OCI-M2 (cell line): ENCODE measurements around the gene ELAVL4.
"Not testable (repeated sequence)": the region's sequence is repeated elsewhere in the genome, so short reads cannot be mapped to it uniquely, and the experiment has no call there.

Experiments used
- DNase-seq: peaks from one replicate; lab custom pipeline; 2025; ENCODE audit not compliant: unreplicated experiment; lab: John Stamatoyannopoulos, UW

Gene ELAVL4

GRCh38 chr1:50123071-50123470, 14.4 kb downstream of the ELAVL4 start:
- DNase-seq: no peak

DNA sequence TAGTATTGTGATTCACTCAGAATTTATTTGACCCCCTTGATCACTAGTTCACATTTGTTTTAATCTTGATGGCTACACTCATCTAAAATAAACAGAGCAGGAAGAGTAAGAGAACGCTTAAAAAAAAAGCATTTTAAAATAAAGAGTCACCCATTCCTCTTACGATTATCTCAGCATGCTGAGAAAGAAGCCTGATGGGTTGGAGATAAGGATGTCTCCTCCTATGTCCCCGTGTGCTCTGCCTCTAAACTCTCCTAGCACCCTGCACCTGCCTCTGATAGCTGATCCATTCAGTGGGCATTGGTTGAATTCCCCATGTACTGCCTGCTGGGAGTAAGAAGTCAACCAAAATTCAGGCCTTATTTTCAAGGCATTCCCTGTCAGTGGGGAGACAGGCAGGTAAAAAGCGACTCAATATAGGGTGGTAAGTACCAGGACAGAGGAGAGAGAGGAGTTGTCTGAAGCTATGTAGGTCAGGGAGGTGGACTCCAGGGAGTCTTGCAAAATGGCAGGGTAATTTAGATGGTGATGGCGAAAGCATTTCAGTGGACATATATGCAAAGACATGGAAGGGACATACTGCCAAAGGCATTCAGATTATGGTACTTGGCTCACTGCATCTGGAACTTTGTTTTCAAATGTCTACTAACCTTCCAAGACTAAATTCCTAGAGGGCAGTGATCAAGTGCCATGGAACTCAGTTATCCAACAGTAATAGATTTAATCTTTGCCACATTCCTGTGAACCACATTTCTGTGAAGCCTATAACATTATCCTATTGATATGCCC, 18.4 kb downstream of the ELAVL4 start:
- no peak for DNase-seq

DNA sequence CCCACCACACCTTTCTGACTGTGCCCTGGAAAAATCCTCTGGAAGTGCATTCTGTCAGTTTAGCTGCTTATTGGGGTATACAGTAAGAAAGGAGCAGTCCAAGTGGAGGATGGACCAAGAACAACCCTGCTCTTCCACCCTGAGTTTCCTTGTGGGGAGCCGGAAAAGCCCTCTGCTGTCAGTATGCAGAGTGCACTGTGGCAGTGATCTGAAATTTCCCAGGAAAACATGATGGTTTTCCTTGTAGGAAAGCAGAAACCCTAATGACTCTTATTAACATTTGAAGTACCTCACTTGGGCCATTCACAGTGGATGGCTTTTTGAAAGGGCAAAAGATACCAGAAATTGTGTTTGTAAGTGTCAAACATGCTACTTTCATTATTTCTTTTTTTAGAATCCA, 20.5 kb downstream of the ELAVL4 start:
- DNase-seq: no peak

- no peak for DNase-seq
Observed at GRCh38 chr1:50132347-50132894, 23.7 kb downstream of the ELAVL4 start.

DNA sequence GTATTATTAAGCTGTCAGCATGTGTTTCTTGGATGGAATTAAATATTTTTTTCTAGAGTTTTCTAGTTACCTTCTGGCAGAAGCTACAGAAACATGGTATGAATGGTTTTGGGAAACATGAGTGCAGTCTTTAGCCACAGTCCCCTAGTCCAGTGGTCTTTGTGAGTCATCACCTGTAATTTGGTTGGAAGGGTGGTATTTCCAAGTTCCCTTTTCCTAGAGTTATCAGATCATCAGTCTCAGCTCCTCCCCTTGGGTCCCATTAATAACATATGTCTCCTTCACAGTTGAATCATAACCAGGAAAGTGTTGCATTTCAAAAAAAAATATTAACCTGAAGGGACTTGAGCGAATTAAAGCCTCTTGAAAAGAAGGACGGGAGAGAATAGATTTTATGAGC, 27.0 kb downstream of the ELAVL4 start:
- DNase-seq: no peak

GRCh38 chr1:50139339-50140181, 30.8 kb downstream of the ELAVL4 start:
- no peak for DNase-seq

DNA sequence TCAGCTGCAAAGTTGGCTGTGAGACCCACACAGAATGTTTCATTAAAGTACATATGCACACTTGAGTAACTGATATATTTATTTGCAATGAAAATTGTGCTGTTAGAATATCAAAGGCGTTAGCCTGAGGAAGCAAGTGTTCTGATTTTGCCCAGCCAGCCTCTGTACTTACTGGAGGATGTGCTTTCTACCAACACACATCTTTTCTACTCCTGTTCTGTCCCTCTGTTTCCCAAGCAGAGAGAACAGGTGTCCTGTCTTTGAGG, 31.4 kb downstream of the ELAVL4 start:
- no peak for DNase-seq

DNA sequence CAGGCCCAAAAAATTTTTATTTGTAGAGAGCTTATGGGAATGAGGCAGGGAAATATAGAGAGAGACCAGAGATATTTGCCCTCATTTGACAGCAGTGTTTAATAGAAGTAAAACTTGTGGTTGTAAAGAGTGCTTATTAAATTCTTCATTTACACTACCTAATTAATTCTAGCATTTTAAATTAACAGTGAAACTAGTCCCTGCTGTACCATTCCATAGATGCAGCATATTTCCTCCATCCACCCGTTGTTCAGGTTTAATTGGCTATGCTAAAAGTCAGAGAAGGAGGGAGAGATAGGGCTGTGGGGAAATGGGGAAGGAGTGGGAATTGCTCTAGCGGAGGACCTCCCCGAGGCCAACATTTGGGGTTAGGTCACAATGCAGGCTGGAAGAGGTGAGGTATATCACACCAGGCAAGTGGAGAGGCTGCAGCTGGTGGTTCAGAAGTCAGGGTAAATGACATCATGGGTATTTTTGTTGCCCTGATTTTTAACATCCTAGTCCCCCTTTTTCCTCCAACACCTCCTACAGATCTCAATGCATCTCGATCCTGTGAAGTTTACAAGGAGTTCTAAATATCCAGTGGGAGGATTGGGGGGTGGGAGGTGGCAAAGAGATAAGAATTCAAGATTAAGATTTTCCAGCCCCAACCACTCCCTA, 38.6 kb downstream of the ELAVL4 start:
- no peak for DNase-seq

GRCh38 chr1:50148142-50148923, 39.6 kb downstream of the ELAVL4 start:
- no peak for DNase-seq

DNA sequence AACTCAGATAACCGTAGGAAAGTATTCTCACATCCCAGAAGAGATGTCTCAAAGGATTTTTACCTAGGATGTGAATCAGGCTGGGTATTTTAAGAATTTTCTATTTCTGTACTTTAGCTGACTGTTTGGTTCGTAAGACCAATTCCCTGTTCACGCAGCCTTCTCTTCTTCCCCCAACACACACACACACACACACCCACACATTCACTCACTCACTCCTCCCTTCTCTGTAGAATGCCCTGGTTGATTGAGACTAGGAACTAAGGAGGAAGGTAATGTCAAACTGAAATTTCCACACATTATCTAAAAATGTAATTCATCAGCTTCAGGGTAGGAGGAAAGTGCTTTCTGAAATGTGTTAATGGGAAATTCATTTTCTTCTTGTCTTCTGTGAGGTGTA, 43.5 kb downstream of the ELAVL4 start:
- DNase-seq: no peak

DNA sequence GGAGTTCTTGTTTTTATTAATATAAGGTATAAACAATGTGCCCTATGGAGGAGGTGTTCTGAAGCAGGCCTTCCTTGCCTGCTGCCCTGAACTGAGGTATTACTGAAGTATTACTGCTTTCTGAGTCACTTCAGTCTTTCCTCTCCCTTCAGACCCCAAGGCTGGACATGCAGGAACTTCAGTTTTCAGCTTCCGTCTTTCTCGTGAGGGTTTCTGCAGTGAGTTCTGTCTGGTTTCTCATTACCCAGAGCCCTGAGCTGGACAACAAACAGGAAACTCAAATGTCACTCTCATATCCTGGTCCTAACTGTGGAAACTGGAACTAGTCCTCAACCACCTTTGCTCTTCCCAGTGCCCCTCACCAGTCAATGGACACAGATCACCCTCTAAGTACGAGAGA, 46.8 kb downstream of the ELAVL4 start:
- no peak for DNase-seq

DNA sequence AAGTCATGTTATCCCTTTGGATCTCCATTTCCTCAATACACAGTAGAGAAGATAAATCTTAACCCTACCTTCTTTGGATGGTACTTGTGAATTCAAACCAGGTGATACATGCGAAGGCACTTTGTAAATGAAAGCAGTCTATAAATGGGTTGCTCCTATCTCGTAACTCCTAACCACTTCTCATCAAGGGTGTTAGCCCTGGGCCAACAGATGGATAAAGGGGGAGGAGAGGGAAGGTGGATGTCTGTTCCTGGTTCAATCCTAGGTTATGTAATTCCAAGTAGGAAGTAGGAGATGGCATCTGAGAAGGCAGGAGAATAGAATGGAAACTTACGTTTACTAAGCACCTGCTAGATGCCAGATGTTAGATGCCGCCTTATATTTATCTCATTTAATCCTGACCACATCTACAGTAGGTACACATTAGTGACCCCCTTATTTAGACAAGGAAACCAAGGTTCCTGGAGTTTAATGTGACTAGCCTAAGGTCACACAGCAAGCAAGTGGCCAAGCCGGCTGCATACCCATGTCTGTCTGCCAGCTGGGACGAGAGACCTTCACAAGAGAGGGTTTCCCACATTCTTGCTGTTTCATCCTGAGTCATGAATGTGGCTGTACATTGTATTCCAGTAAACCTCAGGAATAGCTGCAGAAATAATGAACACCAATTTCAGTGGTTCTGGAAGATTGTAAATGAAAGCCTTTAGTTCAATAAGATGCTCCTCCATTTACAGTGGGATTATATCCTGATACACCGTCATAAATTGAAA, 47.7 kb downstream of the ELAVL4 start:
- DNase-seq: no peak

- DNase-seq: no peak
Observed at GRCh38 chr1:50157306-50157941, 48.7 kb downstream of the ELAVL4 start.

DNA sequence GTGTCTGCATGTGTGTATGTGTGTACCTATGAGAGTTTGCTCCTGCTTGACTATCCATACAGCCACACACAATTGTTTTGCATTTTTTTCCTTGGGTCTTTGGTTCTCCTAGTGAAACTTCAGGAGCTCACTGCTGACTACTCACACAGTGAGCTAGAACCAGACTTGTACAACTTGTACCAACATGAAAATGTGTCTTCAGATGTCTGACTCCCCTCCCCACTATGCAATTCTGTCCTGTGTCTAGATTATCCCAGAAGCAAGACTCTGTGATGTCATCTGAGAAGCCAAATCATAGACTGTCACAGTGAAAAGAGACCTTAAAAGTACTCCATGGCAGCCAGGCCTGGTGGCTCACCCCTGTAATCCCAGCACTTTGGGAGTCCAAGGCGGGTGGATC, 49.7 kb downstream of the ELAVL4 start:
- DNase-seq: no peak

GRCh38 chr1:50163680-50164079, 55.0 kb downstream of the ELAVL4 start:
- no peak for DNase-seq

DNA sequence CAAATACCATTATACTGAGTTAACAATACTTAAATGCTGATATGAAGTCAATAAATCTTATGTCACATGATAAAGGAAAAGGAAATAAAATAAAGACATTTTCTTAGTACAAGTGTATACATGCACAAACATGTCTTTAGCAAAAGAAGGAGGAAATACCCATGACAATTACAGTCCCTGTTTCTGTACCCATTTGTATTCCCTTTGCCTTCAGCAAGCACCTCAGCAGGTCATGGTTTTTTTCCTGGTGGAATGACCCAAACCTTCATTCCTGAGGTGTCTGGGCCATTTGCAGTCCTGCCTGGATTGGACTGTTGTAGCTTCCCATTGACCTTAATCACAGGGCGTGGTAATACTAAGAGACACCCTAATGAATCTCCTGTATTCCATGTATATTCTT, 57.6 kb downstream of the ELAVL4 start:
- not testable (repeated sequence) for DNase-seq

DNA sequence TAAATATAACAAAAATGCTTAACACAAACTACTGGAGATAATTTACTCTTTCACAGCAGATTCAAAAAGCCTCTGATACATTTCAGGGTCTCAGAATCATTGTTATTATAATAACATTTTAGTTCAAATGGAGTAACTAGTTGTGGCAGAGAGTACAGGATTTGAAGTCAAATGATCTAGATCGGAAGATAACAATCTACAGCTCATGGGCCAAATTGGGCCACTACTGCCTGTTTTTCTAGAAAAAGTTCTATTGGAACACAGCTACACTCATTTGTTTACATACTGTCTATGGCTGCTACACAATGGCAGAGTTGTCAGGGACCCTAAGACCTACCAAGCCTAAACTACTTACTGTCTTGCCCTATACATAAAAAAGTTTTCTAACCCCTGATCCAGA, 63.6 kb downstream of the ELAVL4 start:
- no peak for DNase-seq

DNA sequence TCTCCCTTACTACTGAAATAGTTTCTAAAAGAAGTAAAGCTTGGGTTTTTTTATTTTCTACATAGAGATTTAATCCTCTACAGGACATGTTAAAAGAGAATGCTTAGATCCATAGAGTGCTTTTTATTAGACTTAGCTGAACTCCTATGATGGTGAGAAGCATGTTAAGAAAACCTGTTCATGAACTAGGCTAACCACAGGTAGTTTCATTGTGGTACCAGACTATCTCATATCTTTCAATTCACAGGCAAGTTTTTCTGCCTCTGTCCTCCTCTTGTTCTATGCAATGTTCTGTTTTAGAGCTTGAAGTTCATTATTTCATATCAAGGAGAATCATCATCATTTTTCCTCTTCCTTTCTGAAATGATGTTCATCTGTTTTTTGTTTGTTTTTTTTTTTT, 65.4 kb downstream of the ELAVL4 start:
- DNase-seq: no peak

DNA sequence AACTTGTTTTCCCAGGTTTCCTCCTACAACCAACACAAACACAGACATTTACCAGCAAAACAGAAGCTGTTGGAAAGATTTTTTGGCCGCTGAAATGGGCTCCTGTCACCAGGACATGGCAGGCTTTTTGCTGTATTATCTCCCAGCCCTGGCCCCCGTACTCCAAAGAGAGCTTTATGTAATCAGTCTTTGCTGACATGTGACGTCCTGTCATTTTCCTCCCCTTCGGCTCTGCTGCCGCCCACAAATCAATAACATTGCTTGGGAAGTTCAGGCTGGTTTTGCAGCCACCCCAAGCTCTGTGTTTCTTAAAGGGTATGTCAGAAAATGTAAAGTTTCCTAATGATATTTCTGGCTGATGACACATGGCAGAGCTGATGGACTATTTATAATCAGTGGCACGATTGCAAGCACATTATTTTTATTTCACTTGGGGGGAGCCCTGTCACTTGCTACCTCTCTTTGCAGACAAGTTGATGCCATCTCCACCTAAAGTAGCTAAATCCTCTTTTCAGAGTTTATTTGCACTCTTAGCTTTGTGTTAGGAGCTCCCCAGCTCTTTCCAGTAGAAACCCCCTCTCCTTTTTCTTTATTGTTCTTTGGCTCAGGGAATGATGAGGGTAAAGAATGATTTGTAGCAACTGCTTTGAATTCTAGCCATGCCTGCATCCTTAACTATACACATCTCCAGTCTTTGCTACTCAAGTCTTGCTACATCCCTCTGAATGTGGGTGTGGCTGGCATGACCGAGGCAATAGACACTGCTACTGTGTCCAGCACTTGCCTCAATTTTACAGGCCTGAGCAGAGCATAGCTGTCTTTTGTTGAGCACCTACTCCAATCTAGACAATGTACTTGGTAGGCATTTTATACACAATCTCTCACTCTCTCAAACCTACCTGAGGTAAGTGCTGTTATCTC, 67.3 kb downstream of the ELAVL4 start:
- DNase-seq: no peak
